NCI-H748 (cell line): ENCODE data around the gene PLXNB2.
"Not testable (repeated sequence)": the region's sequence is repeated elsewhere in the genome, so short reads cannot be mapped to it uniquely, and the experiment has no call there.

ENCODE experiments used
- DNase-seq: peaks from one replicate; lab custom pipeline; 2025; ENCODE audit not compliant: unreplicated experiment; lab: John Stamatoyannopoulos, UW

The PLXNB2 gene

GRCh38 chr22:50326225-50326955 lies 18.9 kb upstream of the PLXNB2 start:
- no peak for DNase-seq

DNA sequence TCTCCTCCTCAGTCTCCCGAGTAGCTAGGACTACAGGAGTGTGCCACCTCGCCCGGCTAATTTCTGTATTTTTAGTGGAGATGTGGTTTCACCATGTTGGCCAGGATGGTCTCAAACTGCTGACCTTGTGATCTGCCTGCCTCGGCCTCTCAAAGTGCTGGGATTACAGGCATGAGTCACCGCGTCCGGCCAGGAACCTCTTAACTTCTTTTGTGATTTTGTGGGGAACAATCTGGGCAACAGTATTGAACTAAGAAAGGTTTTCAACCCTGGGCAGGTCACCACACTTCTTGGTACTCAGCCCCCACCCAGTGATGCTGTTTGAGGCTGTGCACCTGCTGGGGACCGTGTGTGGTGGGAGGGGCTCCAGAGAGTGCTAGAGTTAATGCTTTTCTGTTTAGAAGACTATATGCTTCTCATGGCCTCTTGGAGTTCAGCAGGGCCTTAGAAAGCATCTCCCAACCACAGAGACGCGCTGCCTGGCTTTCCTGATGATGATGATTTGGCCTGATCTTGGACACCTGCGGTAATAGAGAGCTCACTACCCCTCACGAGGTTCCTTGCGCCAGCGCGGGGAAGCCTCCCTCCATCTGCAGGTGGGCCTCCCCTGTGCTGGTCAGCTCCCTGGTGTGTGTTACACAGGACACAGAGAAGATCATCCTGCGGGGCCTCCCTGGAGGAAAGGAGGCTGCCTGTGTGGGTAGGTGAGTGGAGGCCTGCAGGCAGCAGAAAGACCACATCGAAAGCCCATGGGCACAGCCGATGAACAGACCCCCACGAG lies 18.2 kb upstream of the PLXNB2 start:
- no peak for DNase-seq

GRCh38 chr22:50323900-50324299 lies 16.5 kb upstream of the PLXNB2 start:
- no peak for DNase-seq

GRCh38 chr22:50322382-50323104 lies 15.1 kb upstream of the PLXNB2 start:
- DNase-seq: not testable (repeated sequence)

DNA sequence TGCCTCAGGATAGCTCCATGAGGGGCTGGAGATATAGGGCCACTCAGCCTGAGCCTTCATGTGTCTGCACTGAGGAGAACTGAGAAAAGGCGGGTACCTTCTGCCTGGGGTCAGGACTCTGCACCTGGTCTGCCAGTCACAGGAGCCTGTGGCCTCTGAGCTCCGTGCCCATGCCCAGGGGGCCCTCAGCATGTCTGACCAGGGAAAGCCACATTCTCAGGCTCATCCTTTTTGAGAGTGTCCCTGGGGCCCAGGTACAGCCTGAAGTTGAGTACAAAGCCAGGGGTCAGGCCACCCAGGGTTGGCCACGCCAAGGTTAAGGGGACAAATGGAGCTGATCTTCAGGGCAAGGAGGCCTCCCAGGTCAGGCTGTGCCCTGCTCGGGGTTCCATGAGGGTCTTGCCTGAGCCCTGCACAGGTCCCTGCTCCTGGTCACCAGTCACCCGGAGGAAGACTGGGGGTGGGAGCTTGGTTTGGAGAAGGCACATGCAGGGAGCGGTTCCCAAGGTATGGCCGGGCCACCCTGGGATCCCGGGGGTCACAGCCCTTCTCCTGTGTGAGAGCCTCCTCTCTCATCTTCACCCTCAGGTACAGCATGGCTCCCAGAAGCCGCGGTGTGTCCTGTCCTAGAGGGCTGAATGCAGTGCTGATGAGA lies 13.4 kb upstream of the PLXNB2 start:
- DNase-seq: no peak

- DNase-seq: peak; percentile 29
Measured at GRCh38 chr22:50320116-50320515, 12.7 kb upstream of the PLXNB2 start.

GRCh38 chr22:50319503-50319951 lies 12.1 kb upstream of the PLXNB2 start:
- no peak for DNase-seq

- DNase-seq: no peak
Measured at GRCh38 chr22:50318698-50319411, 11.4 kb upstream of the PLXNB2 start.

GRCh38 chr22:50318356-50318697 lies 10.9 kb upstream of the PLXNB2 start:
- no peak for DNase-seq

DNA sequence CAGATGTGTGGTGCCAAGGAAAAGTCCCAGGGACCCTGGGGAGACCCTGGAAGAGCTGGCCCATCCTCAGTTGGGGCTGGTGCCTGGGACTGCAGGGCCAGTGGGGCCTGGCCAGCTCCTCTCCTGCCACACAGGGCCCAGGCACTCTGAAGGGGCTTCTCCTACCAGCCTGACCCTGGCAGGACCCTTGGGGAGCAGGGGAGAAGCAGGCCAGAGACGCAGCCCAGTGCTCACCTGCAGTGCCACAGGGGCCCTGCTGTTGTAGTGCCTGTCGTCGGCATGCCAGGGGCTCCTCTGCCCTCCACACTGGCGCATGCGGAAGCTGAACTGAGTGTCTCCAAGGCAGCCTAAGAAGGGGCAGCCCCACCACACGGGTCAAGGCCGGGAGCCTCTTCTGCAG lies 10.2 kb upstream of the PLXNB2 start:
- DNase-seq: no peak

- DNase-seq: peak; percentile 46
Measured at GRCh38 chr22:50317178-50317577, 9.7 kb upstream of the PLXNB2 start.

GRCh38 chr22:50316114-50317065 lies 8.9 kb upstream of the PLXNB2 start:
- DNase-seq: no peak

DNA sequence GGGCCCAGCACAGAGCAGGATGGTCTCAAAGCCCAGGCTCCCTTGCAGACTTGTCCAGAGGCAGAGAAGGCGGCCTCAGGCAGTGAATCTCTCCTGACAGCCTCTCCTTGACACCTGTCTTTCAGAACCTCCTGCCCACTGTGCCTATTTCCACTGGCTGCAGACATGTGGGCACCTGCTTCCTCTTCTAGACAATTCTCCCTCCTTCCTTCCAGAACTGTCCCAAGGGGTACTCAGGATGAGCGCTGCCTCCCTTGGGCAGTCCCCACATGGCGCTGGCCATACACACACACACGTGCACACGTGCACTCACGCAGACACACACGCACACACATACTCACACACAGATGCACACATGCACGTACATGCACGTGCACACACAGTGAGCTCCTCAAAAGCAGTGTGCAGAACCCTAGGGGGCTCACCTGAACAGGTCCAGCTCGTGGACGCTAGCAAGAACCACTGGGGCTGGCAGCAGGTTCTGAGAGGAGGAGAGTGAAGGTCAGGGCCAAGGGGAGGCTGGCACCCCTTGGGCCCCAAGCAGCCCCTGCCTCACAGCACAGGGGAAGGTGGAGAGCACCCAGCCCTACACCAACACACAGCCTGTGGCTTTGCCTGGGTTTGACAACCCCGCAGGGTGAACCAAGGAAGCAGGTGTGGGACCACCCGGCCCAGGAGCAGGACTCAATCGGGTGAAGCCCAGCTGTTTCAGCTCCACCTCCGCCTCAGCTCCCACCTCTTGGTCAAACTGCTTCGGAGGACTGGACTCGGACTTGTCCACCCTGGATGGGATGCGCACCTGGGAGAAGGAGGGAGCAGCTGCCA lies 8.1 kb upstream of the PLXNB2 start:
- no peak for DNase-seq

DNA sequence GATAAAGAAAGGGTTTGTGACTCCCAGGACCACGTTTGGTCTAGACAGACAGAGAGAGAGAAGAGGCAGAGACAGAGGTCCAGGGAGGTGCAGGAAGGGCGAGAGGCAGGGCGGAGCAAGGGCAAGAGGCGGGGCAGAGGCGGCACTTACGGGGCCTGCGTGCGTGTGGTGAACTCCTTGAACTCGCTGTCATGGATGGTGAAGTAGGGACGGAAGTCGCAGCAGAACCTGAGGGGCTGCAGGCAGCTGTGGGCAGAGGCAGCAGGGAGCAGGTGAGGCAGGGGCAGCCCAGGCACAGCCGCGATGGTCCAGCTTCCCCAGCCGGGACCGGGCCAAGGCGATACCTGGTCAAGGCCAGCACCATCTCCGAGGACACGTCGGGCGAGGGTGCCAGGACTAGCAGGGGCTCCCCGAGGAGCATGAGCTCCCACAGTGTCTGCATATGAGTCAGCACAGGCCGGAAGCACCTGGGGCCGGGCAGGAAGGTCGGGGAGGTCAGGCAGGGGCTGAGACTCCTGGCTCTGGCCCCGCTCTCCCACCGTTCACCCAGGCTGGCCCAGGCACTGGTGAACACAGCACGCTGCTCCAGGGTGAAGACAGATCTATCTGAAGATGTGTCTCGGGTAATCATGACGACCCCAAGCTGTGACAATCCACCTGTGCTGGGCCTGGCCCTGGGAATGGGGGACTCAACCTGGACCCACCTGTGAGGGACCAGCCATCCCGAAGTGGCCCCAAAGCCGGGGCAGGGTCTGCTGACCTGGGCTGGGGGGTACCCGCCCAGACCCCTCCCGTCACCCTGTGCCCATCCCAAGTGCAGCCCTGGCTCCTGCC lies 7.2 kb upstream of the PLXNB2 start:
- DNase-seq: no peak

GRCh38 chr22:50314081-50314454 lies 6.6 kb upstream of the PLXNB2 start:
- no peak for DNase-seq

DNA sequence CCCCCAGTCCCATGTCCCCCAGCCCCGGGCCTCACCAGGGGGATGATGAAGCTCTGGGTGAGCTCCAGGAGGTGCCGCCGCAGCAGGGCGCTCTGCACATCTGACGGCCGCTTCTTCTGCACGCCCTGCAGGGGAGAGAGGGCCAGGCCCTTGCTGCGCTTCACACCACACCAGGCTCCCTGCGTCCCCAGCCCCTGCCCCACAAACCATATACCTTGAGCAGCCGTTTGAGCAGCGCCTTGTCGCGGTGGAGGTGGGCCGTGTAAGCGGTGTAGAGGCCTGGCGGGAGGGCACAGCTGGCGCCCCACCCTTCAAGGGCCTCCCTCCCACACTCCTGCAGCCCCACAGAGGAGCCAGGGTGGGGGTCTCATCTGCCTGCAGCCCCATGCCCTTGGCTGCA lies 6.2 kb upstream of the PLXNB2 start:
- no peak for DNase-seq

GRCh38 chr22:50313021-50313420 lies 5.6 kb upstream of the PLXNB2 start:
- no peak for DNase-seq

GRCh38 chr22:50312371-50312770 lies 4.9 kb upstream of the PLXNB2 start:
- DNase-seq: no peak
